K562 (cell line): Measurements from ENCODE around the gene ACAP2.

ENCODE experiments used
- HMGN3 ChIP-seq: IDR thresholded peaks from 2 replicates; pipeline ENCODE4 v1.6.1; 2011; ENCODE audit warnings: borderline replicate concordance, low read depth, mild to moderate bottlenecking, mixed read lengths, low read length; ENCODE audit not compliant: insufficient read length; ENCODE audit errors: extremely low read depth
- NR2C2 ChIP-seq, 2 experiments: fragments of 200-800 bp in 1 of 2; sonication (Bioruptor generic) in 1 of 2; sonication (generic) in 1 of 2; formaldehyde crosslinking in 1 of 2; IDR thresholded peaks; 2 replicates each; pipeline versions ENCODE4 v1.6.1 to v1.8.0; 2016 to 2022; ENCODE audit warnings: mild to moderate bottlenecking in 1 of 2, missing compliant biosample characterization in 1 of 2, missing genetic modification characterization in 1 of 2, missing genetic modification reagents in 1 of 2
- POLR2A ChIP-seq: fragments of 450-650 bp; conservative IDR thresholded peaks from 2 replicates; pipeline ENCODE4 v1.6.1; 2016
- POLR2AphosphoS5 ChIP-seq: IDR thresholded peaks from 2 replicates; pipeline ENCODE4 v1.6.1; 2011; ENCODE audit warnings: mild to moderate bottlenecking, low read depth, low read length, moderate library complexity; ENCODE audit not compliant: control insufficient read depth, insufficient read depth
- SP2 ChIP-seq: IDR thresholded peaks from 2 replicates; pipeline ENCODE4 v1.6.1; 2011; ENCODE audit warnings: mild to moderate bottlenecking, low read depth, low read length, moderate library complexity; ENCODE audit not compliant: poor library complexity, severe bottlenecking; ENCODE audit errors: extremely low read depth
- ZNF431 ChIP-seq: sonication (generic); formaldehyde crosslinking; IDR thresholded peaks from 2 replicates; pipeline ENCODE4 v1.8.0; 2022; ENCODE audit warnings: mild to moderate bottlenecking, missing genetic modification reagents
- ZNF561 ChIP-seq: fragments of 450-650 bp; formaldehyde crosslinking; conservative IDR thresholded peaks from 2 replicates; pipeline ENCODE4 v1.4.0; 2020; ENCODE audit warnings: mild to moderate bottlenecking, moderate library complexity
- TF ChIP-seq, protein P1 (sequence below), 2 experiments: fragments of 450-650 bp; formaldehyde crosslinking in 1 of 2; IDR thresholded peaks; 2 replicates each; pipeline versions ENCODE4 v1.4.0 to v1.6.1; 2014 to 2020; ENCODE audit warnings: mild to moderate bottlenecking in 2 of 2, borderline replicate concordance in 1 of 2, low read depth in 1 of 2
- TF ChIP-seq, protein P2 (sequence below): sonication (generic); formaldehyde crosslinking; IDR thresholded peaks from 2 replicates; pipeline ENCODE4 v1.8.0; 2022; ENCODE audit warnings: mild to moderate bottlenecking, missing genetic modification reagents, borderline replicate concordance
- TF ChIP-seq, protein P3 (sequence below), 3 experiments: IDR thresholded peaks in 2 of 3; conservative IDR thresholded peaks in 1 of 3; 2 replicates each; pipeline ENCODE4 v1.5.1; 2011 to 2012; ENCODE audit warnings: low read length in 3 of 3, mild to moderate bottlenecking in 3 of 3, control low read depth in 2 of 3, improper control_type of control experiment in 1 of 3, inconsistent platforms in 1 of 3, low read depth in 1 of 3, mixed read lengths in 1 of 3, moderate library complexity in 1 of 3; ENCODE audit not compliant: insufficient read depth in 2 of 3
- TF ChIP-seq, protein P4 (sequence below): sonication (generic); formaldehyde crosslinking; IDR thresholded peaks from 2 replicates; pipeline ENCODE4 v1.8.1; 2023; ENCODE audit warnings: missing genetic modification reagents, mild to moderate bottlenecking, borderline replicate concordance
- TF ChIP-seq, protein P5 (sequence below): fragments of 450-650 bp; conservative IDR thresholded peaks from 2 replicates; pipeline ENCODE4 v1.6.1; 2016; ENCODE audit warnings: missing genetic modification characterization, low read depth, mild to moderate bottlenecking, missing compliant biosample characterization, moderate library complexity

DNA sequence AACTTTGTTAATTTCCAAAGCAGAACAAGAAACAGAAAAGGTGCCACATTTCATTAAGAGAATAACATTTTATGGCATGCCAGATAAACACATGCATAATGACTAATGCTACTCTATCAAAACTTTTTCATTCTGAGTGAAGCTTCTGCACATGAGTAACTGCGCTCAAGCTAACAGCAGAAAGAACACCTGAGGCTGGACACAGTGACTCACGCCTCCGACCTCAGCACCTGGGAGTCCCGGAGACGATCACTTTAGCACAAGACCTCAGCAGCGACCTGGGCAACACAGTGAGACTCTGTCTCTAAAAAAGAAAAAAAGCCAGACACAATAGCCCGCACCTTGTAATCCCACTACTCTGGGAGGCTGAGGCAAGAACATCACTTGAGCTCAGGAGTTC, 70.6 kb downstream of the ACAP2 start:
- TF ChIP-seq, protein P1, sequence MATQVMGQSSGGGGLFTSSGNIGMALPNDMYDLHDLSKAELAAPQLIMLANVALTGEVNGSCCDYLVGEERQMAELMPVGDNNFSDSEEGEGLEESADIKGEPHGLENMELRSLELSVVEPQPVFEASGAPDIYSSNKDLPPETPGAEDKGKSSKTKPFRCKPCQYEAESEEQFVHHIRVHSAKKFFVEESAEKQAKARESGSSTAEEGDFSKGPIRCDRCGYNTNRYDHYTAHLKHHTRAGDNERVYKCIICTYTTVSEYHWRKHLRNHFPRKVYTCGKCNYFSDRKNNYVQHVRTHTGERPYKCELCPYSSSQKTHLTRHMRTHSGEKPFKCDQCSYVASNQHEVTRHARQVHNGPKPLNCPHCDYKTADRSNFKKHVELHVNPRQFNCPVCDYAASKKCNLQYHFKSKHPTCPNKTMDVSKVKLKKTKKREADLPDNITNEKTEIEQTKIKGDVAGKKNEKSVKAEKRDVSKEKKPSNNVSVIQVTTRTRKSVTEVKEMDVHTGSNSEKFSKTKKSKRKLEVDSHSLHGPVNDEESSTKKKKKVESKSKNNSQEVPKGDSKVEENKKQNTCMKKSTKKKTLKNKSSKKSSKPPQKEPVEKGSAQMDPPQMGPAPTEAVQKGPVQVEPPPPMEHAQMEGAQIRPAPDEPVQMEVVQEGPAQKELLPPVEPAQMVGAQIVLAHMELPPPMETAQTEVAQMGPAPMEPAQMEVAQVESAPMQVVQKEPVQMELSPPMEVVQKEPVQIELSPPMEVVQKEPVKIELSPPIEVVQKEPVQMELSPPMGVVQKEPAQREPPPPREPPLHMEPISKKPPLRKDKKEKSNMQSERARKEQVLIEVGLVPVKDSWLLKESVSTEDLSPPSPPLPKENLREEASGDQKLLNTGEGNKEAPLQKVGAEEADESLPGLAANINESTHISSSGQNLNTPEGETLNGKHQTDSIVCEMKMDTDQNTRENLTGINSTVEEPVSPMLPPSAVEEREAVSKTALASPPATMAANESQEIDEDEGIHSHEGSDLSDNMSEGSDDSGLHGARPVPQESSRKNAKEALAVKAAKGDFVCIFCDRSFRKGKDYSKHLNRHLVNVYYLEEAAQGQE (IDR thresholded peaks at IDR 0.05; ENCODE audit: borderline replicate concordance), result no peak
- TF ChIP-seq, protein P1 (CRISPR knock-in tag; IDR thresholded peaks at IDR 0.05; ENCODE audit: low read depth), result no peak
- TF ChIP-seq POLR2A, result no peak
- TF ChIP-seq NR2C2 (CRISPR knock-in tag; IDR thresholded peaks at IDR 0.05), result no peak
- no peak for TF ChIP-seq NR2C2 (tag; IDR thresholded peaks at IDR 0.05)
- no peak for TF ChIP-seq ZNF561
- TF ChIP-seq, protein P2, sequence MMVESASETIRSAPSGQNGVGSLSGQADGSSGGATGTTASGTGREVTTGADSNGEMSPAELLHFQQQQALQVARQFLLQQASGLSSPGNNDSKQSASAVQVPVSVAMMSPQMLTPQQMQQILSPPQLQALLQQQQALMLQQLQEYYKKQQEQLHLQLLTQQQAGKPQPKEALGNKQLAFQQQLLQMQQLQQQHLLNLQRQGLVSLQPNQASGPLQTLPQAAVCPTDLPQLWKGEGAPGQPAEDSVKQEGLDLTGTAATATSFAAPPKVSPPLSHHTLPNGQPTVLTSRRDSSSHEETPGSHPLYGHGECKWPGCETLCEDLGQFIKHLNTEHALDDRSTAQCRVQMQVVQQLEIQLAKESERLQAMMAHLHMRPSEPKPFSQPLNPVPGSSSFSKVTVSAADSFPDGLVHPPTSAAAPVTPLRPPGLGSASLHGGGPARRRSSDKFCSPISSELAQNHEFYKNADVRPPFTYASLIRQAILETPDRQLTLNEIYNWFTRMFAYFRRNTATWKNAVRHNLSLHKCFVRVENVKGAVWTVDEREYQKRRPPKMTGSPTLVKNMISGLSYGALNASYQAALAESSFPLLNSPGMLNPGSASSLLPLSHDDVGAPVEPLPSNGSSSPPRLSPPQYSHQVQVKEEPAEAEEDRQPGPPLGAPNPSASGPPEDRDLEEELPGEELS (CRISPR knock-in tag), result no peak
- TF ChIP-seq, protein P3, sequence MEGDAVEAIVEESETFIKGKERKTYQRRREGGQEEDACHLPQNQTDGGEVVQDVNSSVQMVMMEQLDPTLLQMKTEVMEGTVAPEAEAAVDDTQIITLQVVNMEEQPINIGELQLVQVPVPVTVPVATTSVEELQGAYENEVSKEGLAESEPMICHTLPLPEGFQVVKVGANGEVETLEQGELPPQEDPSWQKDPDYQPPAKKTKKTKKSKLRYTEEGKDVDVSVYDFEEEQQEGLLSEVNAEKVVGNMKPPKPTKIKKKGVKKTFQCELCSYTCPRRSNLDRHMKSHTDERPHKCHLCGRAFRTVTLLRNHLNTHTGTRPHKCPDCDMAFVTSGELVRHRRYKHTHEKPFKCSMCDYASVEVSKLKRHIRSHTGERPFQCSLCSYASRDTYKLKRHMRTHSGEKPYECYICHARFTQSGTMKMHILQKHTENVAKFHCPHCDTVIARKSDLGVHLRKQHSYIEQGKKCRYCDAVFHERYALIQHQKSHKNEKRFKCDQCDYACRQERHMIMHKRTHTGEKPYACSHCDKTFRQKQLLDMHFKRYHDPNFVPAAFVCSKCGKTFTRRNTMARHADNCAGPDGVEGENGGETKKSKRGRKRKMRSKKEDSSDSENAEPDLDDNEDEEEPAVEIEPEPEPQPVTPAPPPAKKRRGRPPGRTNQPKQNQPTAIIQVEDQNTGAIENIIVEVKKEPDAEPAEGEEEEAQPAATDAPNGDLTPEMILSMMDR (IDR thresholded peaks at IDR 0.05 in 2 of 3, conservative IDR thresholded peaks at IDR 0.05 in 1 of 3; ENCODE audit: insufficient read depth in 2 of 3, low read depth in 1 of 3, low read length in 3 of 3), result no peak
- TF ChIP-seq, protein P4, sequence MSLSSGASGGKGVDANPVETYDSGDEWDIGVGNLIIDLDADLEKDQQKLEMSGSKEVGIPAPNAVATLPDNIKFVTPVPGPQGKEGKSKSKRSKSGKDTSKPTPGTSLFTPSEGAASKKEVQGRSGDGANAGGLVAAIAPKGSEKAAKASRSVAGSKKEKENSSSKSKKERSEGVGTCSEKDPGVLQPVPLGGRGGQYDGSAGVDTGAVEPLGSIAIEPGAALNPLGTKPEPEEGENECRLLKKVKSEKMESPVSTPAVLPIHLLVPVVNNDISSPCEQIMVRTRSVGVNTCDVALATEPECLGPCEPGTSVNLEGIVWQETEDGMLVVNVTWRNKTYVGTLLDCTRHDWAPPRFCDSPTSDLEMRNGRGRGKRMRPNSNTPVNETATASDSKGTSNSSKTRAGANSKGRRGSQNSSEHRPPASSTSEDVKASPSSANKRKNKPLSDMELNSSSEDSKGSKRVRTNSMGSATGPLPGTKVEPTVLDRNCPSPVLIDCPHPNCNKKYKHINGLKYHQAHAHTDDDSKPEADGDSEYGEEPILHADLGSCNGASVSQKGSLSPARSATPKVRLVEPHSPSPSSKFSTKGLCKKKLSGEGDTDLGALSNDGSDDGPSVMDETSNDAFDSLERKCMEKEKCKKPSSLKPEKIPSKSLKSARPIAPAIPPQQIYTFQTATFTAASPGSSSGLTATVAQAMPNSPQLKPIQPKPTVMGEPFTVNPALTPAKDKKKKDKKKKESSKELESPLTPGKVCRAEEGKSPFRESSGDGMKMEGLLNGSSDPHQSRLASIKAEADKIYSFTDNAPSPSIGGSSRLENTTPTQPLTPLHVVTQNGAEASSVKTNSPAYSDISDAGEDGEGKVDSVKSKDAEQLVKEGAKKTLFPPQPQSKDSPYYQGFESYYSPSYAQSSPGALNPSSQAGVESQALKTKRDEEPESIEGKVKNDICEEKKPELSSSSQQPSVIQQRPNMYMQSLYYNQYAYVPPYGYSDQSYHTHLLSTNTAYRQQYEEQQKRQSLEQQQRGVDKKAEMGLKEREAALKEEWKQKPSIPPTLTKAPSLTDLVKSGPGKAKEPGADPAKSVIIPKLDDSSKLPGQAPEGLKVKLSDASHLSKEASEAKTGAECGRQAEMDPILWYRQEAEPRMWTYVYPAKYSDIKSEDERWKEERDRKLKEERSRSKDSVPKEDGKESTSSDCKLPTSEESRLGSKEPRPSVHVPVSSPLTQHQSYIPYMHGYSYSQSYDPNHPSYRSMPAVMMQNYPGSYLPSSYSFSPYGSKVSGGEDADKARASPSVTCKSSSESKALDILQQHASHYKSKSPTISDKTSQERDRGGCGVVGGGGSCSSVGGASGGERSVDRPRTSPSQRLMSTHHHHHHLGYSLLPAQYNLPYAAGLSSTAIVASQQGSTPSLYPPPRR (CRISPR knock-in tag), result no peak
- TF ChIP-seq POLR2AphosphoS5, result no peak
- TF ChIP-seq SP2, result no peak
- TF ChIP-seq, protein P5, sequence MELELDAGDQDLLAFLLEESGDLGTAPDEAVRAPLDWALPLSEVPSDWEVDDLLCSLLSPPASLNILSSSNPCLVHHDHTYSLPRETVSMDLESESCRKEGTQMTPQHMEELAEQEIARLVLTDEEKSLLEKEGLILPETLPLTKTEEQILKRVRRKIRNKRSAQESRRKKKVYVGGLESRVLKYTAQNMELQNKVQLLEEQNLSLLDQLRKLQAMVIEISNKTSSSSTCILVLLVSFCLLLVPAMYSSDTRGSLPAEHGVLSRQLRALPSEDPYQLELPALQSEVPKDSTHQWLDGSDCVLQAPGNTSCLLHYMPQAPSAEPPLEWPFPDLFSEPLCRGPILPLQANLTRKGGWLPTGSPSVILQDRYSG, result no peak
- TF ChIP-seq ZNF431, result no peak
- TF ChIP-seq HMGN3, result no peak
